GM12878 (cell line): ENCODE results near the gene NIPSNAP3A. TPM values are rescaled to one million over a fixed set of nuclear protein-coding genes. Genes with fewer than 3 reads are reported as not detected.

Experiments
- ATAC-seq: fragments of 200-7000 bp; cut with Tn5 transposase; 3 replicates; pipeline ENCODE4 v1.9.1; 2020; ENCODE audit warnings: mild to moderate bottlenecking, moderate library complexity
- BruUV-seq: library from RNA; stranded (reverse); fragments of 400-500 nt; replicated peaks from 2 replicates; lab custom pipeline; 2021; lab: Mats Ljungman, UMichigan
- CTCF ChIA-PET: fragments of 300-600 bp; sonication (Branson Sonifier 250); formaldehyde crosslinking; extraction: SDS; loops from one replicate; lab custom pipeline; 2021; ENCODE audit warnings: inconsistent platforms; lab: Yijun Ruan, JAX
- POLR2A ChIA-PET: fragments of 350-600 bp; formaldehyde crosslinking; extraction: SDS; loops from one replicate; lab custom pipeline; 2021; ENCODE audit warnings: inconsistent platforms; lab: Charles Lee
- RAD21 ChIA-PET: fragments of 300-600 bp; sonication (Branson Sonifier 250); formaldehyde crosslinking; loops from one replicate; lab custom pipeline; 2023; ENCODE audit warnings: antibody characterized with exemption; ENCODE audit not compliant: unreplicated experiment; lab: Charles Lee
- SMC1A ChIA-PET: fragments of 300-600 bp; sonication (Branson Sonifier 250); formaldehyde crosslinking; loops from one replicate; lab custom pipeline; 2023; ENCODE audit not compliant: unreplicated experiment, uncharacterized antibody; lab: Charles Lee
- DNase-seq: peaks from one replicate; pipeline ENCODE4 v3.0.0-alpha.2; 2011; ENCODE audit warnings: low read depth, low spot score
- FAIRE-seq: peaks from 3 replicates; lab custom pipeline; 2011; peaks lifted over from hg19 to GRCh38; lab: Jason Lieb, UNC
- H2AFZ ChIP-seq: 2 replicates; pipeline ENCODE4 v1.6.0; 2011; ENCODE audit warnings: low read depth, low read length, control low read depth; ENCODE audit not compliant: control insufficient read depth
- H3K27ac ChIP-seq: 2 replicates; pipeline ENCODE4 v1.5.1; 2011; ENCODE audit warnings: control low read depth; ENCODE audit not compliant: control insufficient read depth, insufficient read depth
- H3K27me3 ChIP-seq, 2 experiments: replicated peaks in 1 of 2; 2 replicates each; pipeline versions ENCODE4 v1.6.0 to v1.6.1; 2011; ENCODE audit warnings: low read length in 1 of 2; ENCODE audit not compliant: control insufficient read depth in 2 of 2, insufficient read depth in 2 of 2
- H3K36me3 ChIP-seq, 2 experiments: 2 replicates each; pipeline ENCODE4 v1.5.1; 2011; ENCODE audit warnings: low read length in 1 of 2; ENCODE audit not compliant: control insufficient read depth in 2 of 2, insufficient read depth in 2 of 2
- H3K4me1 ChIP-seq: 2 replicates; pipeline ENCODE4 v1.6.1; 2011; ENCODE audit warnings: mild to moderate bottlenecking, low read length, moderate library complexity, mixed read lengths; ENCODE audit not compliant: control insufficient read depth, insufficient read depth
- H3K4me2 ChIP-seq: 2 replicates; pipeline ENCODE4 v1.6.0; 2011; ENCODE audit warnings: control low read depth; ENCODE audit not compliant: control insufficient read depth, insufficient read depth
- H3K4me3 ChIP-seq: fragments of 200-600 bp; sonication (generic); 2 replicates; pipeline ENCODE4 v1.5.1; 2016
- H3K79me2 ChIP-seq: 2 replicates; pipeline ENCODE4 v1.6.0; 2011; ENCODE audit warnings: low read length; ENCODE audit not compliant: control insufficient read depth, insufficient read depth
- H3K9ac ChIP-seq: 2 replicates; pipeline ENCODE4 v1.8.0; 2011; ENCODE audit warnings: low read length, control low read depth, mixed read lengths; ENCODE audit not compliant: control insufficient read depth, insufficient read depth
- H3K9me3 ChIP-seq: replicated peaks from 3 replicates; pipeline ENCODE4 v1.5.1; 2011; ENCODE audit warnings: mild to moderate bottlenecking, low read length; ENCODE audit not compliant: control insufficient read depth, insufficient read depth
- H4K20me1 ChIP-seq: 2 replicates; pipeline ENCODE4 v1.6.0; 2011; ENCODE audit not compliant: control insufficient read depth, insufficient read depth
- CBFB ChIP-seq: IDR thresholded peaks from 2 replicates; pipeline ENCODE4 v1.6.1; 2016; ENCODE audit warnings: antibody characterized with exemption, low read depth
- MEF2B ChIP-seq: fragments of 450-650 bp; IDR thresholded peaks from 2 replicates; pipeline ENCODE4 v1.6.1; 2018; ENCODE audit warnings: mild to moderate bottlenecking, moderate library complexity; ENCODE audit not compliant: partially characterized antibody, poor library complexity, severe bottlenecking
- MYB ChIP-seq: fragments of 150-350 bp; IDR thresholded peaks from 2 replicates; pipeline ENCODE4 v1.6.1; 2014; ENCODE audit warnings: mild to moderate bottlenecking, low read depth, low read length, borderline replicate concordance
- NFYB ChIP-seq: IDR thresholded peaks from 2 replicates; pipeline ENCODE4 v1.6.1; 2011; ENCODE audit warnings: low read depth, mild to moderate bottlenecking, low read length, improper control_type of control experiment, moderate library complexity; ENCODE audit not compliant: insufficient read depth
- PAX5 ChIP-seq: IDR thresholded peaks from 2 replicates; pipeline ENCODE4 v1.6.1; 2011; ENCODE audit warnings: low read depth, low read length, borderline replicate concordance
- PAX8 ChIP-seq: fragments of 450-650 bp; IDR thresholded peaks from 2 replicates; pipeline ENCODE4 v1.6.1; 2017; ENCODE audit warnings: mild to moderate bottlenecking, moderate library complexity
- PKNOX1 ChIP-seq: fragments of 450-650 bp; IDR thresholded peaks from 2 replicates; pipeline ENCODE4 v1.6.1; 2016; ENCODE audit warnings: mild to moderate bottlenecking
- POLR2AphosphoS5 ChIP-seq: IDR thresholded peaks from 2 replicates; pipeline ENCODE4 v1.6.1; 2011; ENCODE audit warnings: mild to moderate bottlenecking, low read length, inconsistent platforms
- SRF ChIP-seq, 2 experiments: IDR thresholded peaks; 2 replicates each; pipeline ENCODE4 v1.6.1; 2011; ENCODE audit warnings: low read depth in 2 of 2, low read length in 2 of 2, mild to moderate bottlenecking in 1 of 2, moderate library complexity in 1 of 2
- STAT3 ChIP-seq: IDR thresholded peaks from 2 replicates; pipeline ENCODE4 v1.6.1; 2011; ENCODE audit warnings: low read depth, low read length, improper control_type of control experiment
- YY1 ChIP-seq: IDR thresholded peaks from 2 replicates; pipeline ENCODE4 v1.6.1; 2011; ENCODE audit warnings: low read depth, mild to moderate bottlenecking, low read length
- ZZZ3 ChIP-seq: IDR thresholded peaks from 2 replicates; pipeline ENCODE4 v1.6.1; 2011; ENCODE audit warnings: low read depth; ENCODE audit not compliant: control insufficient read depth, insufficient read length
- WGBS: methylation state at CpG from one replicate; pipeline ENCODE4 v1.1.6; 2016; ENCODE audit warnings: low lambda C conversion rate; ENCODE audit not compliant: insufficient replicate concordance, insufficient coverage; ENCODE audit errors: missing lambda C conversion rate; 5-methylcytosine and 5-hydroxymethylcytosine counted together
- in situ Hi-C: fragments of 300-500 bp; cut with MboI; formaldehyde crosslinking; loops from 9 replicates; pipeline ENCODE4 v1.14.3; 2018; ENCODE audit warnings: mixed read lengths
- intact Hi-C: fragments of 100-400 bp; cut with micrococcal nuclease; formaldehyde crosslinking; loops from one replicate; pipeline ENCODE4 v1.14.2; 2022; ENCODE audit not compliant: unreplicated experiment
- polyA plus RNA-seq, 11 experiments: library from polyadenylated mRNA; depleted of rRNA in 4 of 11; unstranded in 6 of 11; stranded (reverse) in 5 of 11; fragments of >200 nt; fragmentation: Nextera tagmentation in 4 of 11; fragmentation: Illumina TruSeq in 1 of 11; extraction: Ambion mirVana in 4 of 11; extraction: Trizol in 1 of 11; gene quantifications; 1 replicate in 1 of 11; 2 replicates in 10 of 11; pipeline versions ENCODE4 v1.2.1 to v1.2.3, GENCODE V29; 2011 to 2016; ENCODE audit warnings: inconsistent platforms in 2 of 11, missing spikeins in 2 of 11, low read depth in 1 of 11
- total RNA-seq, 4 experiments: library from RNA; depleted of rRNA in 3 of 4; stranded (reverse); fragments of >200 nt in 3 of 4; fragmentation: Illumina TruSeq in 1 of 4; extraction: Trizol in 1 of 4; gene quantifications; 2 replicates each; pipeline versions ENCODE4 v1.2.1 to v1.2.3, GENCODE V29; 2013 to 2021
- TF ChIP-seq, protein P1 (sequence below): fragments of 450-650 bp; IDR thresholded peaks from 2 replicates; pipeline ENCODE4 v1.6.1; 2017; ENCODE audit warnings: mild to moderate bottlenecking
- TF ChIP-seq, protein P2 (sequence below): IDR thresholded peaks from 2 replicates; pipeline ENCODE4 v1.6.1; 2012; ENCODE audit warnings: low read depth, low read length, improper control_type of control experiment
- TF ChIP-seq, protein P3 (sequence below): IDR thresholded peaks from 2 replicates; pipeline ENCODE4 v1.6.1; 2011; ENCODE audit warnings: low read depth, mild to moderate bottlenecking, low read length, moderate library complexity, borderline replicate concordance; ENCODE audit errors: extremely low read depth
- TF ChIP-seq, protein P4 (sequence below): IDR thresholded peaks from 2 replicates; pipeline ENCODE4 v1.6.1; 2011; ENCODE audit warnings: low read depth, low read length, improper control_type of control experiment, borderline replicate concordance

NIPSNAP3A gene
- total and polyA plus RNA-seq, 10 of the 15 experiments (the other 5 are each of a cell fraction or from before 2014, with no cell fraction given): 19.1 to 87.2 (median 34.0) TPM

DNA sequence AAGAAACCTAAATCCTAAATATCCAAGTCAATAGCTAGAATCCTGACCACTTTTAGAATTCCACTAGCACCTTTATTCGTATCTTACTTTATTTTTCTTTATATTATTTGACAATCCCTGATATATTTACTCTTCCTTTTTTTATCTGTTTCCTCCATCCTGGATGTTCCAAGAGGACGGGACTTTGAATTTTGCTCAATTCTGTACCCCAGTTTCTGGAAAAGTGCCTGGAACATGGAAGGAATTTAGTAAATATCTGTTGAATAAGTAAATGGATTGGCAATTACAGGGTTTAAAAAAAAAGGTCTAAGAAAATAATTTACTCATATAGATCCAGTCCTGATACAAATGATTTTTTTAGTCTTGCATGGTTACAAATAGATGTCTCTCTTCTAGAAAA lies 1.2 kb upstream of the NIPSNAP3A start (continued):
- TF ChIP-seq ZZZ3: no peak
- TF ChIP-seq, protein P1, sequence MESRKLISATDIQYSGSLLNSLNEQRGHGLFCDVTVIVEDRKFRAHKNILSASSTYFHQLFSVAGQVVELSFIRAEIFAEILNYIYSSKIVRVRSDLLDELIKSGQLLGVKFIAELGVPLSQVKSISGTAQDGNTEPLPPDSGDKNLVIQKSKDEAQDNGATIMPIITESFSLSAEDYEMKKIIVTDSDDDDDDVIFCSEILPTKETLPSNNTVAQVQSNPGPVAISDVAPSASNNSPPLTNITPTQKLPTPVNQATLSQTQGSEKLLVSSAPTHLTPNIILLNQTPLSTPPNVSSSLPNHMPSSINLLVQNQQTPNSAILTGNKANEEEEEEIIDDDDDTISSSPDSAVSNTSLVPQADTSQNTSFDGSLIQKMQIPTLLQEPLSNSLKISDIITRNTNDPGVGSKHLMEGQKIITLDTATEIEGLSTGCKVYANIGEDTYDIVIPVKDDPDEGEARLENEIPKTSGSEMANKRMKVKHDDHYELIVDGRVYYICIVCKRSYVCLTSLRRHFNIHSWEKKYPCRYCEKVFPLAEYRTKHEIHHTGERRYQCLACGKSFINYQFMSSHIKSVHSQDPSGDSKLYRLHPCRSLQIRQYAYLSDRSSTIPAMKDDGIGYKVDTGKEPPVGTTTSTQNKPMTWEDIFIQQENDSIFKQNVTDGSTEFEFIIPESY: no peak
- TF ChIP-seq PAX5: no peak

DNA sequence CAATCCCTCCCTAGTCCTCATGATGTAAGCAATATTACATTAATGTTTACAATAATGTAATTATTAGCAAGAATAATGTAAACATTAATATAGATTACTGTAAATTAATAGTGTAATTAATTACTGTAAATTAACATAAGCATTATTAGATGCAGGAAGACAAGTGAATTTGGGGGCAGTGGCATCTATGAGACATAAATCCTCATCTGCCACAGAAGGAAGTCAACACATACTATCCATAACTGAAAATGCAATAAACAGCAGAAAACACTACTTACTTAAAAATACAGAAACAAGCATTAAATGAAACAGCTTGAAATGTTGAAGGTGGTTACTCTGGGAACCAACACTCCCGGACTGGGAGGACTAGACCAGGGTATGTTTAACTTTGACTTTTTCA lies 685 bp upstream of the NIPSNAP3A start:
- Histone ChIP-seq H3K4me2 (peak overlapping the region; percentile 68), H3K4me3 (peak overlapping the region; percentile 86), H4K20me1 (no peaks in the 10 kb centered on the region), H3K36me3 (no peaks in the 10 kb centered on the region), H3K27me3 (no peaks in the 10 kb centered on the region), H3K9me3 (no peaks in the 10 kb centered on the region), H2AFZ (peak overlapping the region; percentile 86), H3K79me2 (peaks cover 14% of the 10 kb centered on the region), H3K27ac (peak overlapping the region; percentile 82; the same call in 1 of the 2 replicates), H3K4me1 (peaks cover 12% of the 10 kb centered on the region; the same call in 1 of the 2 replicates), H3K9ac (peak overlapping the region; percentile 85)
- 0% methylated on average over 1 of the region's 1 CpG for WGBS
- FAIRE-seq (no peak), ATAC-seq (no peak), DNase-seq (no peak)
- POLR2A ChIA-PET: interaction anchor here (0.7 to 3.1 kb wide), 9 partner anchors 10 to 346 kb away, joined by 3 to 15 read pairs (median 8); no protein-coding TSS in a partner anchor
- in situ Hi-C loops (no loop called here), intact Hi-C loops (loop anchor here (5.0 to 10.0 kb wide), 3 partner anchors 139 to 654 kb away; partner anchors contain the start of genes OR13C2 and SMC2)
- no TSS peak for BruUV-seq
- RAD21 ChIA-PET: interaction anchor here (1.0 to 3.5 kb wide), 6 partner anchors 12 to 151 kb away, joined by 3 to 30 read pairs (median 9); partner anchors contain the start of gene NIPSNAP3B
- SMC1A ChIA-PET: interaction anchor here (0.7 to 4.8 kb wide), 11 partner anchors 9 to 653 kb away, joined by 3 to 35 read pairs (median 6); partner anchors contain the start of genes NIPSNAP3B and SMC2
- CTCF ChIA-PET: interaction anchor here (0.6 to 4.4 kb wide), 8 partner anchors 12 to 299 kb away, joined by 3 to 35 read pairs (median 4); partner anchors contain the start of gene NIPSNAP3B
- no peak for TF ChIP-seq STAT3
- no peak for TF ChIP-seq MEF2B
- TF ChIP-seq, protein P2, sequence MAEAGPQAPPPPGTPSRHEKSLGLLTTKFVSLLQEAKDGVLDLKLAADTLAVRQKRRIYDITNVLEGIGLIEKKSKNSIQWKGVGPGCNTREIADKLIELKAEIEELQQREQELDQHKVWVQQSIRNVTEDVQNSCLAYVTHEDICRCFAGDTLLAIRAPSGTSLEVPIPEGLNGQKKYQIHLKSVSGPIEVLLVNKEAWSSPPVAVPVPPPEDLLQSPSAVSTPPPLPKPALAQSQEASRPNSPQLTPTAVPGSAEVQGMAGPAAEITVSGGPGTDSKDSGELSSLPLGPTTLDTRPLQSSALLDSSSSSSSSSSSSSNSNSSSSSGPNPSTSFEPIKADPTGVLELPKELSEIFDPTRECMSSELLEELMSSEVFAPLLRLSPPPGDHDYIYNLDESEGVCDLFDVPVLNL: no peak
- TF ChIP-seq POLR2AphosphoS5: no peak
- TF ChIP-seq PKNOX1: no peak
- TF ChIP-seq, protein P3, sequence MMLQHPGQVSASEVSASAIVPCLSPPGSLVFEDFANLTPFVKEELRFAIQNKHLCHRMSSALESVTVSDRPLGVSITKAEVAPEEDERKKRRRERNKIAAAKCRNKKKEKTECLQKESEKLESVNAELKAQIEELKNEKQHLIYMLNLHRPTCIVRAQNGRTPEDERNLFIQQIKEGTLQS: no peak
- TF ChIP-seq CBFB: no peak
- no peak for TF ChIP-seq MYB
- TF ChIP-seq PAX8: no peak
- TF ChIP-seq NFYB: no peak
- TF ChIP-seq YY1: no peak
- TF ChIP-seq, protein P4, sequence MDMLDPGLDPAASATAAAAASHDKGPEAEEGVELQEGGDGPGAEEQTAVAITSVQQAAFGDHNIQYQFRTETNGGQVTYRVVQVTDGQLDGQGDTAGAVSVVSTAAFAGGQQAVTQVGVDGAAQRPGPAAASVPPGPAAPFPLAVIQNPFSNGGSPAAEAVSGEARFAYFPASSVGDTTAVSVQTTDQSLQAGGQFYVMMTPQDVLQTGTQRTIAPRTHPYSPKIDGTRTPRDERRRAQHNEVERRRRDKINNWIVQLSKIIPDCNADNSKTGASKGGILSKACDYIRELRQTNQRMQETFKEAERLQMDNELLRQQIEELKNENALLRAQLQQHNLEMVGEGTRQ: no peak
- TF ChIP-seq SRF (IDR thresholded peaks at IDR 0.05; ENCODE audit: low read depth in 2 of 2, low read length in 2 of 2): no peak
